Panc1 (cell line): ENCODE results near the gene BCL2L2. TPM values are rescaled to one million over a fixed set of nuclear protein-coding genes. Genes with fewer than 3 reads are reported as not detected.

Source experiments
- ATAC-seq: fragments of 200-7000 bp; cut with Tn5 transposase; 2 replicates; pipeline ENCODE4 v1.9.1; 2020; ENCODE audit warnings: mild to moderate bottlenecking, moderate library complexity
- BruUV-seq: library from RNA; stranded (reverse); fragments of 400-500 nt; replicated peaks from 2 replicates; lab custom pipeline; 2021; lab: Mats Ljungman, UMichigan
- CTCF ChIA-PET: fragments of 300-600 bp; sonication (Branson Sonifier 250); formaldehyde crosslinking; loops from one replicate; lab custom pipeline; 2022; ENCODE audit warnings: antibody characterized with exemption; lab: Charles Lee
- POLR2A ChIA-PET: fragments of 300-600 bp; sonication (Branson Sonifier 250); formaldehyde crosslinking; loops from one replicate; lab custom pipeline; 2022; ENCODE audit warnings: antibody characterized with exemption; lab: Charles Lee
- DNase-seq: peaks from one replicate; pipeline ENCODE4 v3.0.0-alpha.2; 2010; ENCODE audit warnings: low read depth, low spot score
- H3K27ac ChIP-seq: 2 replicates; pipeline ENCODE4 v1.5.1; 2011; ENCODE audit warnings: mild to moderate bottlenecking, low read length, inconsistent platforms
- H3K27me3 ChIP-seq: fragments of 200-500 bp; sonication (Bioruptor generic); 2 replicates; pipeline ENCODE4 v1.6.0; 2014; ENCODE audit warnings: low read length, inconsistent platforms; ENCODE audit not compliant: control insufficient read depth, insufficient read depth
- H3K36me3 ChIP-seq: fragments of 200-500 bp; sonication (Bioruptor generic); 2 replicates; pipeline ENCODE4 v1.5.1; 2014; ENCODE audit warnings: inconsistent platforms, mild to moderate bottlenecking, low read length, moderate library complexity; ENCODE audit not compliant: control insufficient read depth, insufficient read depth
- H3K4me1 ChIP-seq: 2 replicates; pipeline ENCODE4 v1.5.1; 2011; ENCODE audit warnings: inconsistent platforms, mild to moderate bottlenecking, low read length, moderate library complexity; ENCODE audit not compliant: control insufficient read depth, insufficient read depth
- H3K4me3 ChIP-seq, 2 experiments: 2 replicates each; pipeline ENCODE4 v1.5.1; 2011 to 2012; ENCODE audit warnings: low read depth in 2 of 2, low read length in 2 of 2, mild to moderate bottlenecking in 2 of 2, inconsistent platforms in 1 of 2, moderate library complexity in 1 of 2
- H3K9me3 ChIP-seq: fragments of 200-500 bp; sonication (Bioruptor generic); 2 replicates; pipeline ENCODE4 v1.5.1; 2014; ENCODE audit warnings: low read depth, mild to moderate bottlenecking, inconsistent platforms, low read length, moderate library complexity; ENCODE audit not compliant: control insufficient read depth, insufficient read depth
- CTCF ChIP-seq: fragments of 450-650 bp; IDR thresholded peaks from 2 replicates; pipeline ENCODE4 v1.5.1; 2017; ENCODE audit warnings: mild to moderate bottlenecking
- POLR2AphosphoS5 ChIP-seq: IDR thresholded peaks from 2 replicates; pipeline ENCODE4 v1.6.1; 2012; ENCODE audit warnings: mild to moderate bottlenecking, low read depth, low read length, moderate library complexity
- REST ChIP-seq, 2 experiments: IDR thresholded peaks; 2 replicates each; pipeline ENCODE4 v1.6.1; 2011 to 2012; ENCODE audit warnings: low read depth in 2 of 2, control low read depth in 1 of 2, low read length in 1 of 2, mild to moderate bottlenecking in 1 of 2, moderate library complexity in 1 of 2; ENCODE audit not compliant: insufficient read depth in 1 of 2
- SIN3A ChIP-seq: IDR thresholded peaks from 2 replicates; pipeline ENCODE4 v1.6.1; 2012; ENCODE audit warnings: low read depth, mild to moderate bottlenecking, low read length, moderate library complexity, borderline replicate concordance; ENCODE audit not compliant: insufficient read depth
- TCF7L2 ChIP-seq: IDR thresholded peaks from 2 replicates; pipeline ENCODE4 v1.6.1; 2011; ENCODE audit warnings: mild to moderate bottlenecking, low read depth, low read length, inconsistent platforms
- in situ Hi-C: cut with HindIII; loops from 2 replicates; pipeline ENCODE4 v1.10.0; 2016; ENCODE audit warnings: low sequenced_read_pairs, low pct_unique_long_range_greater_than_20kb
- intact Hi-C: fragments of 100-400 bp; cut with micrococcal nuclease; formaldehyde crosslinking; loops from one replicate; pipeline ENCODE4 v1.10.0; 2022; ENCODE audit not compliant: unreplicated experiment
- total RNA-seq: library from RNA; stranded (reverse); gene quantifications from one replicate; pipeline ENCODE4 v1.2.1, GENCODE V29; 2021; ENCODE audit not compliant: unreplicated experiment

The BCL2L2 gene
- total RNA-seq, 1 experiment from 2014 or later = 18.9 TPM

GRCh38 chr14:23319746-23320583, 13.3 kb downstream of the BCL2L2 start:
- TF ChIP-seq POLR2AphosphoS5 = no peak
- TF ChIP-seq CTCF = no peak
- no peak for TF ChIP-seq REST (IDR thresholded peaks at IDR 0.05; ENCODE audit: insufficient read depth in 1 of 2, low read depth in 2 of 2, low read length in 1 of 2)
- TF ChIP-seq SIN3A = no peak
- TF ChIP-seq TCF7L2 = no peak
- ATAC-seq = no peak
- peak overlapping the region; percentile 94 for H3K27ac ChIP-seq
- DNase-seq = no peak
- H3K4me3 ChIP-seq = peak overlapping the region; percentile 25 to 35; a peak in 2 of 4 replicates
- no TSS peak for BruUV-seq
- ChIA-PET CTCF (interaction anchor here (0.7 kb wide), 2 partner anchors 66 to 155 kb away, joined by 6 to 8 read pairs; no protein-coding TSS in a partner anchor), POLR2A (interaction anchor here (0.6 kb wide), 1 partner anchor 669 kb away, joined by 5 read pairs; the partner anchor contains the start of gene DHRS4L2)
- intact Hi-C loops = loop anchor here (10.0 kb wide), 2 partner anchors 125 to 235 kb away; partner anchors contain the start of genes THTPA and ZFHX2
- peaks cover 21% of the 10 kb centered on the region for H3K36me3 ChIP-seq
- H3K9me3 ChIP-seq = no peaks in the 10 kb centered on the region
- in situ Hi-C loops = no loop called here
- H3K27me3 ChIP-seq = no peaks in the 10 kb centered on the region
- H3K4me1 ChIP-seq = peaks cover 7% of the 10 kb centered on the region

- Histone ChIP-seq H3K36me3 (peaks cover 21% of the 10 kb centered on the region), H3K4me1 (peaks cover 7% of the 10 kb centered on the region), H3K4me3 (peak within 1 kb of the TSS; percentile 93 to 97), H3K27ac (peak within 1 kb of the TSS; percentile 95), H3K9me3 (no peaks in the 10 kb centered on the region), H3K27me3 (no peaks in the 10 kb centered on the region)
- intact Hi-C loops (loop anchor here (10.0 kb wide), 2 partner anchors 124 to 234 kb away; partner anchors contain the start of genes THTPA and ZFHX2), in situ Hi-C loops (no loop called here)
- no TSS peak for BruUV-seq
- DNase-seq (peak; percentile 97), ATAC-seq (peak; percentile 95)
- POLR2A ChIA-PET = interaction anchor here (0.6 kb wide), 1 partner anchor 60 kb away, joined by 5 read pairs; no protein-coding TSS in a partner anchor
- CTCF ChIA-PET = interaction anchor here (1.2 kb wide), 1 partner anchor 40 kb away, joined by 3 read pairs; no protein-coding TSS in a partner anchor
- TF ChIP-seq POLR2AphosphoS5 (peak; percentile 85), SIN3A (no peak), TCF7L2 (peak; percentile 39; the same call in 1 of the 2 replicates)
Measured at GRCh38 chr14:23320584-23321571, 14.2 kb downstream of the BCL2L2 start, which contains the start of gene PABPN1. PABPN1 (plus strand) TSS chr14:23321457; CDS start chr14:23321470, 13 bp downstream.
